Skeletal muscle tissue (tissue), 4 donors: Measurements from ENCODE around the gene GTF2IRD1. TPM values are rescaled to one million over a fixed set of nuclear protein-coding genes. Genes with fewer than 3 reads are reported as not detected.
A peak's percentile ranks its signal among the peaks of the same experiment; 100 is the strongest.
"Not testable (repeated sequence)": the region's sequence is repeated elsewhere in the genome, so short reads cannot be mapped to it uniquely, and the experiment has no call there.

Experiments
- H3K27ac ChIP-seq: one replicate; pipeline ENCODE4 v1.7.0; 2013; ENCODE audit warnings: mild to moderate bottlenecking, low read depth, low read length, inconsistent platforms
- H3K27me3 ChIP-seq, 3 donors: one replicate each; pipeline ENCODE4 v1.7.0; 2013; ENCODE audit warnings: low read length in 3 of 3; ENCODE audit not compliant: control insufficient read depth in 3 of 3, insufficient read depth in 3 of 3
- H3K36me3 ChIP-seq, 3 donors: one replicate each; pipeline ENCODE4 v1.7.0; 2013; ENCODE audit warnings: low read length in 3 of 3; ENCODE audit not compliant: control insufficient read depth in 3 of 3, insufficient read depth in 3 of 3
- H3K4me1 ChIP-seq, 3 donors: one replicate each; pipeline ENCODE4 v1.7.0; 2013; ENCODE audit warnings: low read length in 3 of 3, mild to moderate bottlenecking in 3 of 3; ENCODE audit not compliant: control insufficient read depth in 3 of 3, insufficient read depth in 3 of 3
- H3K4me3 ChIP-seq, 3 donors: one replicate each; pipeline ENCODE4 v1.7.0; 2013; ENCODE audit warnings: low read length in 3 of 3
- H3K9ac ChIP-seq, 3 donors: one replicate each; pipeline ENCODE4 v1.7.0; 2013; ENCODE audit warnings: low read length in 3 of 3, mild to moderate bottlenecking in 3 of 3, moderate library complexity in 2 of 3, low read depth in 1 of 3
- H3K9me3 ChIP-seq, 3 donors: one replicate each; pipeline ENCODE4 v1.7.0; 2013; ENCODE audit warnings: low read length in 3 of 3; ENCODE audit not compliant: control insufficient read depth in 3 of 3
- total RNA-seq: library from RNA; depleted of rRNA; stranded (reverse); fragments of >200 nt; gene quantifications from one replicate; pipeline ENCODE4 v1.2.3, GENCODE V29; 2014
- donor health status: Osteomylitis.

Gene GTF2IRD1
- total RNA-seq, 1 donor from 2014 or later = 16.2 TPM

GRCh38 chr7:74521855-74522254 is 68.1 kb downstream of the GTF2IRD1 start:
- no peak overlapping the region for H3K27ac ChIP-seq
- H3K4me3 ChIP-seq = no peak overlapping the region
- no peaks in the 10 kb centered on the region for H3K9me3 ChIP-seq
- peaks cover 44 to 69% (median 46%) of the 10 kb centered on the region in 3 donors for H3K36me3 ChIP-seq
- no peaks in the 10 kb centered on the region for H3K27me3 ChIP-seq
- no peaks in the 10 kb centered on the region for H3K4me1 ChIP-seq
- H3K9ac ChIP-seq = no peak overlapping the region

- peaks cover 46 to 69% (median 48%) of the 10 kb centered on the region in 3 donors for H3K36me3 ChIP-seq
- H3K27me3 ChIP-seq = no peaks in the 10 kb centered on the region
- no peak overlapping the region for H3K4me3 ChIP-seq
- H3K4me1 ChIP-seq = no peaks in the 10 kb centered on the region
- H3K9ac ChIP-seq = no peak overlapping the region
- no peak overlapping the region for H3K27ac ChIP-seq
- no peaks in the 10 kb centered on the region for H3K9me3 ChIP-seq
Observed at GRCh38 chr7:74522281-74522905, 68.7 kb downstream of the GTF2IRD1 start.

- Histone ChIP-seq H3K4me1 (no peaks in the 10 kb centered on the region), H3K4me3 (no peak overlapping the region), H3K9ac (no peak overlapping the region), H3K27ac (no peak overlapping the region), H3K9me3 (no peaks in the 10 kb centered on the region), H3K36me3 (peaks cover 46 to 68% (median 48%) of the 10 kb centered on the region in 3 donors), H3K27me3 (no peaks in the 10 kb centered on the region)
Observed at GRCh38 chr7:74523015-74523414, 69.3 kb downstream of the GTF2IRD1 start.

- H3K27ac ChIP-seq = no peak overlapping the region
Observed at GRCh38 chr7:74525140-74525539, 71.4 kb downstream of the GTF2IRD1 start.

GRCh38 chr7:74525881-74526280 is 72.2 kb downstream of the GTF2IRD1 start:
- no peaks in the 10 kb centered on the region for H3K4me1 ChIP-seq
- H3K36me3 ChIP-seq = peaks cover 34 to 52% (median 43%) of the 10 kb centered on the region in 3 donors
- no peak overlapping the region for H3K27ac ChIP-seq
- H3K9ac ChIP-seq = no peak overlapping the region
- H3K4me3 ChIP-seq = no peak overlapping the region
- no peaks in the 10 kb centered on the region for H3K9me3 ChIP-seq
- H3K27me3 ChIP-seq = no peaks in the 10 kb centered on the region

More at GRCh38 chr7:74525140-74525539, 71.4 kb downstream of the GTF2IRD1 start:
- no peaks in the 10 kb centered on the region for H3K27me3 ChIP-seq
- H3K9me3 ChIP-seq = no peaks in the 10 kb centered on the region
- H3K4me3 ChIP-seq = no peak overlapping the region
- H3K9ac ChIP-seq = no peak overlapping the region
- H3K4me1 ChIP-seq = no peaks in the 10 kb centered on the region
- peaks cover 38 to 53% (median 39%) of the 10 kb centered on the region in 3 donors for H3K36me3 ChIP-seq

- Histone ChIP-seq H3K36me3 (peaks cover 28 to 46% (median 39%) of the 10 kb centered on the region in 3 donors), H3K27me3 (no peaks in the 10 kb centered on the region), H3K4me1 (no peaks in the 10 kb centered on the region), H3K4me3 (no peak overlapping the region), H3K9me3 (no peaks in the 10 kb centered on the region), H3K9ac (peak overlapping the region in 1 of 3 donors; percentile 16), H3K27ac (no peak overlapping the region)
Observed at GRCh38 chr7:74526780-74527179, 73.1 kb downstream of the GTF2IRD1 start.

- Histone ChIP-seq H3K27ac (no peak overlapping the region), H3K9ac (no peak overlapping the region), H3K4me3 (no peak overlapping the region), H3K9me3 (no peaks in the 10 kb centered on the region), H3K27me3 (no peaks in the 10 kb centered on the region), H3K36me3 (peaks cover 28 to 41% (median 36%) of the 10 kb centered on the region in 3 donors), H3K4me1 (no peaks in the 10 kb centered on the region)
Observed at GRCh38 chr7:74527842-74528241, 74.1 kb downstream of the GTF2IRD1 start.

GRCh38 chr7:74528773-74529172 is 75.1 kb downstream of the GTF2IRD1 start:
- not testable (repeated sequence) for H3K4me3 ChIP-seq, H3K27ac ChIP-seq, H3K4me1 ChIP-seq, H3K27me3 ChIP-seq, H3K9me3 ChIP-seq, H3K9ac ChIP-seq
- peaks cover 28 to 40% (median 34%) of the 10 kb centered on the region in 3 donors for H3K36me3 ChIP-seq

GRCh38 chr7:74535951-74536356 is 82.2 kb downstream of the GTF2IRD1 start:
- H3K9me3 ChIP-seq = no peaks in the 10 kb centered on the region
- H3K4me3 ChIP-seq = no peak overlapping the region
- H3K27ac ChIP-seq = peak overlapping the region; percentile 56
- peak overlapping the region in 1 of 3 donors; percentile 40 for H3K9ac ChIP-seq
- H3K36me3 ChIP-seq = peaks cover 17 to 28% (median 27%) of the 10 kb centered on the region in 3 donors
- no peaks in the 10 kb centered on the region for H3K27me3 ChIP-seq
- H3K4me1 ChIP-seq = peaks cover 3 to 14% (median 14%) of the 10 kb centered on the region in 3 donors

GRCh38 chr7:74541937-74542336 is 88.2 kb downstream of the GTF2IRD1 start:
- H3K27me3 ChIP-seq, H3K4me3 ChIP-seq, H3K9me3 ChIP-seq: not testable (repeated sequence)
- peaks cover 4 to 10% (median 9%) of the 10 kb centered on the region in 3 donors for H3K4me1 ChIP-seq
- peaks cover 34 to 40% (median 39%) of the 10 kb centered on the region in 3 donors for H3K36me3 ChIP-seq
- H3K9ac ChIP-seq = peak overlapping the region in 1 of 3 donors; percentile 45
- peak overlapping the region; percentile 7 for H3K27ac ChIP-seq
